DOHH2 (cell line): Measurements from ENCODE around the gene C3orf49.

Experiments
- H3F3A ChIP-seq: fragments of 200-600 bp; sonication (generic), shearing (Covaris generic); 2 replicates; pipeline ENCODE4 v1.6.0; 2016; ENCODE audit warnings: antibody characterized with exemption, mild to moderate bottlenecking; ENCODE audit not compliant: control insufficient read depth, insufficient read depth
- H3K27ac ChIP-seq: fragments of 200-600 bp; sonication (generic); 2 replicates; pipeline ENCODE4 v1.5.1; 2014; ENCODE audit warnings: low read depth, mild to moderate bottlenecking, low read length, moderate library complexity
- H3K27me3 ChIP-seq: fragments of 200-600 bp; sonication (generic); 2 replicates; pipeline ENCODE4 v1.6.1; 2014; ENCODE audit warnings: mild to moderate bottlenecking, low read length, mixed read lengths; ENCODE audit not compliant: control insufficient read depth
- H3K36me3 ChIP-seq: fragments of 200-600 bp; sonication (generic); 2 replicates; pipeline ENCODE4 v1.6.1; 2014; ENCODE audit warnings: mild to moderate bottlenecking, low read length, moderate library complexity, mixed read lengths; ENCODE audit not compliant: control insufficient read depth
- H3K4me1 ChIP-seq: fragments of 200-600 bp; sonication (generic); 2 replicates; pipeline ENCODE4 v1.6.1; 2014; ENCODE audit warnings: mild to moderate bottlenecking, low read length, mixed read lengths; ENCODE audit not compliant: control insufficient read depth
- H3K4me2 ChIP-seq: fragments of 200-600 bp; sonication (generic); 2 replicates; pipeline ENCODE4 v1.6.0; 2014; ENCODE audit warnings: mild to moderate bottlenecking, low read length, moderate library complexity
- H3K4me3 ChIP-seq: fragments of 200-600 bp; sonication (generic); 2 replicates; pipeline ENCODE4 v1.5.1; 2014; ENCODE audit warnings: mild to moderate bottlenecking, low read length, mixed read lengths
- H3K79me2 ChIP-seq: fragments of 200-600 bp; sonication (generic); 2 replicates; pipeline ENCODE4 v1.6.1; 2014; ENCODE audit warnings: mild to moderate bottlenecking, low read length, mixed read lengths; ENCODE audit not compliant: control insufficient read depth
- H3K9me2 ChIP-seq: fragments of 200-600 bp; sonication (generic); replicated peaks from 2 replicates; pipeline ENCODE4 v1.6.1; 2014; ENCODE audit warnings: mild to moderate bottlenecking, low read length, mixed read lengths; ENCODE audit not compliant: control insufficient read depth
- H3K9me3 ChIP-seq: fragments of 200-600 bp; sonication (generic); 2 replicates; pipeline ENCODE4 v1.6.1; 2014; ENCODE audit warnings: antibody characterized with exemption, low read length, mixed read lengths; ENCODE audit not compliant: control insufficient read depth, insufficient read depth
- H4K20me1 ChIP-seq: fragments of 200-600 bp; sonication (generic); 2 replicates; pipeline ENCODE4 v1.6.0; 2014; ENCODE audit warnings: low read depth, mild to moderate bottlenecking, antibody characterized with exemption, low read length, moderate library complexity; ENCODE audit not compliant: control insufficient read depth, insufficient read depth
- CTCF ChIP-seq: fragments of 200-600 bp; sonication (generic); IDR thresholded peaks from one replicate; pipeline ENCODE4 v1.5.1; 2014; ENCODE audit warnings: antibody characterized with exemption, mild to moderate bottlenecking, low read depth, low read length; ENCODE audit not compliant: poor library complexity, severe bottlenecking
- EZH2phosphoT487 ChIP-seq: fragments of 200-600 bp; sonication (generic); IDR thresholded peaks from 2 replicates; pipeline ENCODE4 v1.6.1; 2017; ENCODE audit warnings: borderline replicate concordance, mild to moderate bottlenecking, antibody characterized with exemption, low read length, moderate library complexity, mixed read lengths

The C3orf49 gene

GRCh38 chr3:63824309-63824708, 5.2 kb downstream of the C3orf49 start:
- H3K27me3 ChIP-seq = no peaks in the 10 kb centered on the region
- H3K27ac ChIP-seq = no peak overlapping the region
- no peak overlapping the region for H3K4me3 ChIP-seq
- H3K79me2 ChIP-seq = no peaks in the 10 kb centered on the region
- H4K20me1 ChIP-seq = no peaks in the 10 kb centered on the region
- H3K36me3 ChIP-seq = no peaks in the 10 kb centered on the region; the same call in 1 of the 2 replicates
- 0 out of 2 replicates have a peak, but pooled peaks cover 2% of the 10 kb centered on the region for H3F3A ChIP-seq
- no peaks in the 10 kb centered on the region for H3K9me2 ChIP-seq
- no peak overlapping the region for H3K4me2 ChIP-seq
- TF ChIP-seq CTCF (no peak), EZH2phosphoT487 (no peak)
- H3K9me3 ChIP-seq = no peaks in the 10 kb centered on the region
- no peaks in the 10 kb centered on the region for H3K4me1 ChIP-seq

- peaks cover 47% of the 10 kb centered on the region for H3K36me3 ChIP-seq
- no peak for TF ChIP-seq EZH2phosphoT487
- TF ChIP-seq CTCF = no peak
- no peaks in the 10 kb centered on the region for H3K9me3 ChIP-seq
- no peak overlapping the region for H3K4me3 ChIP-seq
- H3K9me2 ChIP-seq = no peaks in the 10 kb centered on the region
- H3K4me2 ChIP-seq = no peak overlapping the region
- H3K79me2 ChIP-seq = no peaks in the 10 kb centered on the region
- no peaks in the 10 kb centered on the region for H4K20me1 ChIP-seq
- no peaks in the 10 kb centered on the region for H3K27me3 ChIP-seq
- 0 out of 2 replicates have a peak, but pooled peaks cover 2% of the 10 kb centered on the region for H3F3A ChIP-seq
- H3K27ac ChIP-seq = no peak overlapping the region
- 0 out of 2 replicates have a peak, but pooled peaks cover 3% of the 10 kb centered on the region for H3K4me1 ChIP-seq
These were observed 11.4 kb downstream of the C3orf49 start for GRCh38 chr3:63830526-63830925.

- Histone ChIP-seq H3K27me3 (no peaks in the 10 kb centered on the region), H3F3A (no peaks in the 10 kb centered on the region), H3K27ac (no peak overlapping the region), H3K9me2 (no peaks in the 10 kb centered on the region), H3K79me2 (no peaks in the 10 kb centered on the region), H3K4me1 (0 out of 2 replicates have a peak, but pooled peaks cover 3% of the 10 kb centered on the region), H3K4me3 (no peak overlapping the region), H3K9me3 (no peaks in the 10 kb centered on the region), H3K4me2 (no peak overlapping the region), H3K36me3 (peaks cover 61% of the 10 kb centered on the region), H4K20me1 (no peaks in the 10 kb centered on the region)
- TF ChIP-seq CTCF (no peak), EZH2phosphoT487 (no peak)
These were observed 13.3 kb downstream of the C3orf49 start for GRCh38 chr3:63832395-63832794.
